Smooth muscle cell (in vitro differentiated cells): ENCODE results near the gene TRIM6. TPM values are rescaled to one million over a fixed set of nuclear protein-coding genes. Genes with fewer than 3 reads are reported as not detected.

ENCODE experiments used
- DNase-seq: peaks from one replicate; lab custom pipeline; 2025; ENCODE audit not compliant: unreplicated experiment; lab: John Stamatoyannopoulos, UW
- H2AFZ ChIP-seq: fragments of 200-600 bp; sonication (generic); 2 replicates; pipeline ENCODE4 v1.6.0; 2016; ENCODE audit warnings: antibody characterized with exemption, low read depth, mild to moderate bottlenecking
- H3F3A ChIP-seq: fragments of 200-600 bp; sonication (generic); 2 replicates; pipeline ENCODE4 v1.6.0; 2017; ENCODE audit warnings: antibody characterized with exemption, low read depth
- H3K27ac ChIP-seq: fragments of 200-600 bp; sonication (generic); 2 replicates; pipeline ENCODE4 v1.5.1; 2016; ENCODE audit warnings: low read depth, mild to moderate bottlenecking
- H3K27me3 ChIP-seq: fragments of 200-600 bp; sonication (generic); 2 replicates; pipeline ENCODE4 v1.6.1; 2016; ENCODE audit warnings: low read depth, mild to moderate bottlenecking
- H3K36me3 ChIP-seq: fragments of 200-600 bp; sonication (generic); 2 replicates; pipeline ENCODE4 v1.5.1; 2016; ENCODE audit warnings: low read depth
- H3K4me1 ChIP-seq: fragments of 200-600 bp; sonication (generic); 2 replicates; pipeline ENCODE4 v1.5.1; 2016; ENCODE audit warnings: low read depth
- H3K4me2 ChIP-seq: fragments of 200-600 bp; sonication (generic); 2 replicates; pipeline ENCODE4 v1.6.0; 2016; ENCODE audit warnings: mild to moderate bottlenecking
- H3K4me3 ChIP-seq: fragments of 200-600 bp; sonication (generic); 2 replicates; pipeline ENCODE4 v1.5.1; 2016; ENCODE audit warnings: mild to moderate bottlenecking
- H3K79me2 ChIP-seq: fragments of 200-600 bp; sonication (generic); 2 replicates; pipeline ENCODE4 v1.6.0; 2016; ENCODE audit warnings: low read depth, mild to moderate bottlenecking
- H3K9ac ChIP-seq: fragments of 200-600 bp; sonication (generic); 2 replicates; pipeline ENCODE4 v1.6.0; 2016; ENCODE audit warnings: low read depth
- H3K9me3 ChIP-seq: fragments of 200-600 bp; sonication (generic); replicated peaks from 2 replicates; pipeline ENCODE4 v1.5.1; 2016; ENCODE audit warnings: low read depth
- H4K20me1 ChIP-seq: fragments of 200-600 bp; sonication (generic); 2 replicates; pipeline ENCODE4 v1.6.0; 2016; ENCODE audit warnings: low read depth
- CTCF ChIP-seq: fragments of 200-600 bp; sonication (generic); IDR thresholded peaks from 2 replicates; pipeline ENCODE4 v1.5.1; 2017; ENCODE audit warnings: borderline replicate concordance, mild to moderate bottlenecking, antibody characterized with exemption; ENCODE audit not compliant: insufficient read depth, poor library complexity, severe bottlenecking
- WGBS: methylation state at CpG from one replicate; pipeline ENCODE4 v1.1.7; 2016; ENCODE audit warnings: low lambda C conversion rate; 5-methylcytosine and 5-hydroxymethylcytosine counted together
- polyA plus RNA-seq: library from polyadenylated mRNA; unstranded; fragments of >200 nt; fragmentation: Nextera tagmentation; extraction: Ambion mirVana; gene quantifications from 2 replicates; pipeline ENCODE4 v1.2.1, GENCODE V29; 2016
- total RNA-seq: library from RNA; depleted of rRNA; stranded (reverse); fragments of >200 nt; gene quantifications from 2 replicates; pipeline ENCODE4 v1.2.3, GENCODE V29; 2014

The TRIM6 gene
- total and polyA plus RNA-seq, 2 experiments from 2014 or later: 3.7 to 5.6 TPM

DNA sequence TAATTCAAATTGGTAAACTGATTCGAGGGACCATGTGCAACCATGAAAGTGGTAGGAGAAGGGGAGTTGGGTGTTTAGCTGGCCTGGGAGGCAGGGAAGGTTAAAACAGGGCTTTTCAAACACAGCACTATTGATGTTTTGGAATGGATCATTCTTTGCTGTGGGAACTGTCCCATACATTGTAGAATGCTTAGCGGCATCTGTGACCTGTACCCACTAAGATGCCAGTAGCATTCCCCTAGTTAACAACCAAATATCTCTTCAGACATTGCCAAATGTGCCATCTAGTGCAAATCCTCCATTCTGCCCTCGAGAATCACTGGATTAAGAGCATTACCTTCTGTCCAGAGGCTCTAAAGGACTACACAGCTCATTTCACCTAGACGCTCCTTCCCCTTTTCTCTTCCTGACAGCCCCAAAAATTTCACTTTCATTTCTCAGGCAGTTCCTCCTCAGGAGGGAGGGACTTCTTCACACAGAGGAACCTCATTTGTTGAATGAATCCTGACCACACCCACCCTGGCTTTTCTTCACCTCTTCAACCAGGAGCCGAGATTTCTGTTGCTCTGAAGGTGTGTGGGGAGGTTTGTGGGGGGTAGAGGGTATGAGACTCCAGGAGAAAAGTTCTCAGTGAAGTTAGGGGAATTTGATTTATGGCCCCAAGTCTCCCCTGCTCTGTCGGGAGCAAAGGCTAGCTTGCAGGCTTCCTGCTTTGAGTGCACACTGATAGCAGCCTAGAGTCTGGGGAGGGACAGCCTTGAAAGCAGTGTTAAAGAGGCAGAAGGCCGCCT is 28.2 kb downstream of the TRIM6 start, which contains the start of gene TRIM34:
TSS of gene TRIM34 (plus strand) at position 513 of the 791 bp plus-strand sequence. CDS start 7,331 bp downstream, outside the sequence.
- Histone ChIP-seq H3K9me3 (no peaks in the 10 kb centered on the region), H3K4me3 (peak within 1 kb of the TSS; percentile 64), H2AFZ (peak within 1 kb of the TSS; percentile 91), H3K79me2 (no peaks in the 10 kb centered on the region), H3K36me3 (no peaks in the 10 kb centered on the region), H3K4me1 (peaks cover 8% of the 10 kb centered on the region), H3F3A (peaks cover 12% of the 10 kb centered on the region), H3K27me3 (no peaks in the 10 kb centered on the region), H3K4me2 (peak within 1 kb of the TSS; percentile 85), H4K20me1 (no peaks in the 10 kb centered on the region), H3K27ac (no peak within 1 kb of the TSS), H3K9ac (peak within 1 kb of the TSS; percentile 13)
- no peak for DNase-seq
- TF ChIP-seq CTCF: no peak
- 65% methylated on average over 7 of the region's 7 CpGs for WGBS

GRCh38 chr11:5625281-5625680 is 28.8 kb downstream of the TRIM6 start:
- no peak for DNase-seq
- H3F3A ChIP-seq: peaks cover 12% of the 10 kb centered on the region
- WGBS: 61% methylated on average over 4 of the region's 4 CpGs
- peak overlapping the region; percentile 64 for H3K4me3 ChIP-seq
- no peaks in the 10 kb centered on the region for H3K27me3 ChIP-seq
- peak overlapping the region; percentile 85 for H3K4me2 ChIP-seq
- H2AFZ ChIP-seq: peak overlapping the region; percentile 91
- H3K9ac ChIP-seq: peak overlapping the region; percentile 13
- peaks cover 8% of the 10 kb centered on the region for H3K4me1 ChIP-seq
- H4K20me1 ChIP-seq: no peaks in the 10 kb centered on the region
- H3K79me2 ChIP-seq: no peaks in the 10 kb centered on the region
- no peaks in the 10 kb centered on the region for H3K9me3 ChIP-seq
- no peak for TF ChIP-seq CTCF
- H3K27ac ChIP-seq: no peak overlapping the region
- no peaks in the 10 kb centered on the region for H3K36me3 ChIP-seq

DNA sequence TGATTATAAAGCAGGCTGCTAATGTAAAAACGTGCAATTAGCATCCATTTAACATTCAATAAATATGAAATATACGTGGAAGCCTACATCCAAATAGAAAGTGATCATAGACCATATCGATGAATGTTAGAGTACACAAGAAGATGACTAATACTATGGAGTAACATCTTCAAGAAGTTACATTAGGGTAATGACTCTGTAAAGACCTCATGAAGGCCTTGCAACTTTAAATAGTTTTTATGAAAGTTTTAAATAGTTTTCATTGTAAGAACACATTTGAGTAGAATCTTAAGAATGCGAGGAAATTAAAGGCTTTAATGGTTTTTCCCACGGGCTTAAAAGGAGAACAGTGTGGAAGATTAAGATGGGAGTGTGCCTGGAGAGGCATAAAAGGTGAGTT is 29.8 kb downstream of the TRIM6 start:
- Histone ChIP-seq H3K27ac (no peak overlapping the region), H3K27me3 (no peaks in the 10 kb centered on the region), H4K20me1 (no peaks in the 10 kb centered on the region), H3F3A (peaks cover 7% of the 10 kb centered on the region), H3K9me3 (no peaks in the 10 kb centered on the region), H2AFZ (no peak overlapping the region), H3K36me3 (no peaks in the 10 kb centered on the region), H3K79me2 (no peaks in the 10 kb centered on the region), H3K4me1 (peaks cover 6% of the 10 kb centered on the region), H3K4me2 (peak overlapping the region; percentile 85), H3K9ac (no peak overlapping the region), H3K4me3 (no peak overlapping the region)
- 70% methylated on average over 5 of the region's 5 CpGs for WGBS
- no peak for TF ChIP-seq CTCF
- DNase-seq: no peak
